ENCODE results near the gene THOP1. TPM values are rescaled to one million over a fixed set of nuclear protein-coding genes. Genes with fewer than 3 reads are reported as not detected.
A peak's percentile ranks its signal among the peaks of the same experiment; 100 is the strongest.

Gene THOP1
- total and polyA plus RNA-seq, 4 donors: 23.8 to 71.9 (median 64.6) TPM

DNA sequence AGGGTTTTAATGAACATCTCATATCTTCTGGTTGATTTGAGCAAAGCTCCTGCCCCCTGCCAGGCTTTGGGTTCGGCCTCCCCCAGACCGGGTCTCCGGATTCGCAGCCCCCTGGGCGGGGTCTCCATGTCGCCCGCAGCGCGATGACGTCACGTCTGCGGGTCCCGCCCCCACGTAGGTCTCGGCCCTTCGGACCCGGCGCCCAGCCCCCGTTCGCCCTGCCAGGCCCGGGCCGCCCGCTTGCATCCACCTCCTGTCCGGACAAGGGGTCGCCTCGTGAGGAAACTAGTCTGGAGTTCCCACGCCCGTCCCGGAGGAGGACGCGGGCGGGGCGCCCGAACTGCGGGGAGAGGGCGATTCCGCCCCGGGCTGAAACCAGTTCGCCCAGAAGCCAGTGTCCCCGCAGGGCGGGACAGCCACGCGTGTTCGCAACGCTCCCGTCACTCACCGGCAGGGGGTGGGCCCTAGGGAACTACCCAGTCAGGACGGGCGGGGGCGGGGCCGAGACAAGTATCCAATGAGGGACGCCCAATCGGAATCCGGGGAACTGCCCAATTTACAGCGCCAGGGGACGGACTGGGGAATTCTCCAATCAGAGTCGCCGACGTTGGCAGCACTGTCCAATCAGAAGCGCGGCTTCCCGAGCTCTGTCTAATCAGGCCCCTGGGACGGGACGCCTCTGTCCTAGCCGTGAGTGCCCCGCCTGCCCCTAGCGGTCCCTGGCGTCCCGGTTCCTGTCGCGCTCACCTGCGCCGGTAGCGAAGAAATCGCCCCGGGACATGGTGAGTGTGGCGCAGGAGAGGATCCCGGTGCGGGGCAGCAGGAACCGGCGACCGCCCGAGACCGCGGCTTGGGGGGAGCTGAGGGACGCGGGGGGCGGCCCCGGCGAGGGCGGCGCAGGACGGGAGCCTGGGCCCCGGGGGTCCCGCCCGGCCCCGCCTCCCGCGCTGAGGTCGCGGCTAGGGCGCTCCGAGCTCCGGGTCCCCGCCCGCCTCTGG is 55.8 kb downstream of the THOP1 start, which contains the start of gene ZNF555:
Gene ZNF555 (plus strand): TSS at position 682 of the 998 bp plus-strand sequence. CDS start 98 bp downstream, at position 780.
- peak within 1 kb of the TSS; percentile 97 for H3K4me3 ChIP-seq
- H3K27me3 ChIP-seq (ENCODE audit: control insufficient read depth in 3 of 3, insufficient read depth in 3 of 3, low read length in 2 of 3): no peaks in the 10 kb centered on the region
- peak; percentile 96 for ATAC-seq (ENCODE audit: insufficient read depth, low FRiP score)
- peak; percentile 100 for DNase-seq
- H3K36me3 ChIP-seq (ENCODE audit: control insufficient read depth in 4 of 4, insufficient read depth in 4 of 4, low read length in 4 of 4): peaks cover 0 to 28% (median 12%) of the 10 kb centered on the region in 4 donors
- H3K9me3 ChIP-seq (ENCODE audit: control insufficient read depth in 4 of 4, insufficient read depth in 3 of 4, low read length in 3 of 4): peaks cover 0 to 18% (median 6%) of the 10 kb centered on the region in 4 donors
- WGBS, 2 donors: 0 to 1% methylated on average over 88 to 106 of the region's 106 CpGs
- peak within 1 kb of the TSS; percentile 97 to 98 for H3K27ac ChIP-seq (ENCODE audit: low read depth in 1 of 2, low read length in 1 of 2)
- H3K9ac ChIP-seq (ENCODE audit: insufficient read depth in 1 of 2, low read length in 2 of 2): peak within 1 kb of the TSS; percentile 63 to 75
- TF ChIP-seq, protein P1, sequence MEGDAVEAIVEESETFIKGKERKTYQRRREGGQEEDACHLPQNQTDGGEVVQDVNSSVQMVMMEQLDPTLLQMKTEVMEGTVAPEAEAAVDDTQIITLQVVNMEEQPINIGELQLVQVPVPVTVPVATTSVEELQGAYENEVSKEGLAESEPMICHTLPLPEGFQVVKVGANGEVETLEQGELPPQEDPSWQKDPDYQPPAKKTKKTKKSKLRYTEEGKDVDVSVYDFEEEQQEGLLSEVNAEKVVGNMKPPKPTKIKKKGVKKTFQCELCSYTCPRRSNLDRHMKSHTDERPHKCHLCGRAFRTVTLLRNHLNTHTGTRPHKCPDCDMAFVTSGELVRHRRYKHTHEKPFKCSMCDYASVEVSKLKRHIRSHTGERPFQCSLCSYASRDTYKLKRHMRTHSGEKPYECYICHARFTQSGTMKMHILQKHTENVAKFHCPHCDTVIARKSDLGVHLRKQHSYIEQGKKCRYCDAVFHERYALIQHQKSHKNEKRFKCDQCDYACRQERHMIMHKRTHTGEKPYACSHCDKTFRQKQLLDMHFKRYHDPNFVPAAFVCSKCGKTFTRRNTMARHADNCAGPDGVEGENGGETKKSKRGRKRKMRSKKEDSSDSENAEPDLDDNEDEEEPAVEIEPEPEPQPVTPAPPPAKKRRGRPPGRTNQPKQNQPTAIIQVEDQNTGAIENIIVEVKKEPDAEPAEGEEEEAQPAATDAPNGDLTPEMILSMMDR (IDR thresholded peaks at IDR 0.05; ENCODE audit: control extremely low read depth, extremely low read depth): peak; percentile 40
- peaks cover 0 to 9% (median 6%) of the 10 kb centered on the region in 5 donors for H3K4me1 ChIP-seq (ENCODE audit: control insufficient read depth in 5 of 5, insufficient read depth in 5 of 5, low read length in 5 of 5)

DNA sequence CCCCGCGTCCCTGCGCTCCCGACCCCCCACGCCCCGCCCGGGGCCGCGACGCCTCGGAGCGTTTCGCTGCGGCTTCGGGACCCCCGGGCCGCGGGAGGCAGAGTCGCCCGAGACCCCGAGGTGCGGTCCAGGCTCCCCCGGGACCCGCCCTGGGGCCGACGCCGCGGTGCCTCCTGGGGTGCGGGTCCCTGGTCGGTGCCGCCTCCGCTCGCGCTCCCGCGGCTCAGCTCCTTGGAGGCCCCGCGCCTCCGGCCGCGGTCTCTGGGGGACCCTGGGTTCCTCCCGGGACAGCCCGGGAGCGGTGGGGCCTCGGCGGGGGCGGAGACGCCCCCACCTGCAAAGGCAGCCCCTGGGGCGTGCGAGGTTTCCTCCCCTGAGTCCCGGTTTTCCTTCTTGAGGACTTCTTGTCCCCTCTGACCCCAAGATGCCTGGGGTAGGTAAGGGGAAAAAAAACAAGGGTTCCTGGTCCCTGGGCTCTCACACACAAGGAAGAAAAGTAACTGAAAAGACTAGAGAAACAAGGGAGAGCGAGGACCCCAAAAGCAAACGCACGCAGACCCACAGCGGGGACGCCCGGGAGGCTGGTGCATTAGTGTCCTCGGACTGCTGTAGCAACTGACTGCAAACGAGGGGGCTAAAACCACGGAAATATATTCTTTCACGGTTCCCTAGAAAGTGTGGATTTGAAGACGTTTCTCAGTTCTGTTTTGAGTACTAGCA is 56.7 kb downstream of the THOP1 start:
- TF ChIP-seq, protein P1 (IDR thresholded peaks at IDR 0.05; ENCODE audit: control extremely low read depth, extremely low read depth): no peak
- Histone ChIP-seq H3K4me3 (peak overlapping the region; percentile 97), H3K9me3 (ENCODE audit: control insufficient read depth in 4 of 4, insufficient read depth in 3 of 4, low read length in 3 of 4) (peaks cover 0 to 20% (median 5%) of the 10 kb centered on the region in 4 donors), H3K36me3 (ENCODE audit: control insufficient read depth in 4 of 4, insufficient read depth in 4 of 4, low read length in 4 of 4) (peaks cover 0 to 28% (median 11%) of the 10 kb centered on the region in 4 donors), H3K27me3 (ENCODE audit: control insufficient read depth in 3 of 3, insufficient read depth in 3 of 3, low read length in 2 of 3) (no peaks in the 10 kb centered on the region), H3K9ac (ENCODE audit: insufficient read depth in 1 of 2, low read length in 2 of 2) (peak overlapping the region; percentile 56 to 70), H3K27ac (ENCODE audit: low read depth in 1 of 2, low read length in 1 of 2) (peak overlapping the region; percentile 88), H3K4me1 (ENCODE audit: control insufficient read depth in 5 of 5, insufficient read depth in 5 of 5, low read length in 5 of 5) (peaks cover 0 to 9% (median 6%) of the 10 kb centered on the region in 5 donors)
- peak in 1 of 3 donors; percentile 13 for DNase-seq
- 2 to 3% methylated on average over 33 to 62 of the region's 62 CpGs for WGBS, 2 donors
- ATAC-seq (ENCODE audit: insufficient read depth, low FRiP score): no peak

DNA sequence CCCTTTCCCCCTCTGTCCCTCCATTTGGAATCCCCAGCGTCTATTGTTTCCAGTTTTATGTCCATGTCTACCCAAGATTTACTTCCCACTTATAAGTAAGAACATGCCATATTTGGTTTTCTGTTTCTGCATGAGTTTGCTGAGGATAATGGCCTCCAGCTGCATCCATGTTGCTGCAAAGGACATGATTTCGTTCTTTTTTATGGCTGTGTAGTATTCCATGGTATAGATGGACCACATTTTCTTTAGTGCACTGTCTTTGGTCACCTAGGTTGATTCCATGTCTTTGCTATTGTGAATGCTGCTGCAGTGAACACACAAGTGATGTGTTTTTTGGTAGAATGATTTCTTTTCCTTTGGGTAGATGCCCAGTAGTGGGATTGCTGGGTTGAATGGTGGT is 59.8 kb downstream of the THOP1 start:
- Histone ChIP-seq H3K4me3 (no peak overlapping the region), H3K27ac (ENCODE audit: low read depth in 1 of 2, low read length in 1 of 2) (no peak overlapping the region), H3K4me1 (ENCODE audit: control insufficient read depth in 5 of 5, insufficient read depth in 5 of 5, low read length in 5 of 5) (peaks cover 0 to 9% (median 6%) of the 10 kb centered on the region in 5 donors), H3K9me3 (ENCODE audit: control insufficient read depth in 4 of 4, insufficient read depth in 3 of 4, low read length in 3 of 4) (peaks cover 0 to 28% (median 11%) of the 10 kb centered on the region in 4 donors), H3K9ac (ENCODE audit: insufficient read depth in 1 of 2, low read length in 2 of 2) (no peak overlapping the region), H3K27me3 (ENCODE audit: control insufficient read depth in 3 of 3, insufficient read depth in 3 of 3, low read length in 2 of 3) (no peaks in the 10 kb centered on the region), H3K36me3 (ENCODE audit: control insufficient read depth in 4 of 4, insufficient read depth in 4 of 4, low read length in 4 of 4) (peaks cover 0 to 37% (median 16%) of the 10 kb centered on the region in 4 donors)
- DNase-seq: no peak
- WGBS, 2 donors: 94 to 97% methylated on average over 2 of the region's 2 CpGs
- no peak for ATAC-seq (ENCODE audit: insufficient read depth, low FRiP score)
- TF ChIP-seq, protein P1 (IDR thresholded peaks at IDR 0.05; ENCODE audit: control extremely low read depth, extremely low read depth): no peak

Measured in lung (tissue), 12 donors.